NCI-H526 treated with DMSO at 0.1 percent for 48 hours (cell line): Measurements from ENCODE around the gene FOXN3.

Experiments used
- DNase-seq: peaks from one replicate; lab custom pipeline; 2025; lab: John Stamatoyannopoulos, UW

FOXN3 gene

GRCh38 chr14:89197623-89198022 is 219.4 kb downstream of the FOXN3 start:
- no peak for DNase-seq

GRCh38 chr14:89196545-89196944 is 220.5 kb downstream of the FOXN3 start:
- no peak for DNase-seq

- DNase-seq: no peak
Observed at GRCh38 chr14:89194376-89194775, 222.7 kb downstream of the FOXN3 start.

- peak; percentile 71 for DNase-seq
Observed at GRCh38 chr14:89190765-89191513, 226.1 kb downstream of the FOXN3 start.

- no peak for DNase-seq
Observed at GRCh38 chr14:89188492-89188891, 228.5 kb downstream of the FOXN3 start.

- no peak for DNase-seq
Observed at GRCh38 chr14:89187501-89187900, 229.5 kb downstream of the FOXN3 start.

GRCh38 chr14:89186856-89187376 is 230.1 kb downstream of the FOXN3 start:
- DNase-seq: no peak

- DNase-seq: no peak
Observed at GRCh38 chr14:89185919-89186855, 230.8 kb downstream of the FOXN3 start.

- no peak for DNase-seq
Observed at GRCh38 chr14:89184952-89185351, 232.1 kb downstream of the FOXN3 start.

- no peak for DNase-seq
Observed at GRCh38 chr14:89182326-89182725, 234.7 kb downstream of the FOXN3 start.

- DNase-seq: no peak
Observed at GRCh38 chr14:89180546-89180945, 236.5 kb downstream of the FOXN3 start.

GRCh38 chr14:89179891-89180404 is 237.1 kb downstream of the FOXN3 start:
- no peak for DNase-seq

GRCh38 chr14:89178800-89179535 is 238.1 kb downstream of the FOXN3 start:
- no peak for DNase-seq

- DNase-seq: no peak
Observed at GRCh38 chr14:89178376-89178775, 238.7 kb downstream of the FOXN3 start.

GRCh38 chr14:89175881-89176799 is 240.9 kb downstream of the FOXN3 start:
- DNase-seq: no peak

GRCh38 chr14:89171628-89172027 is 245.4 kb downstream of the FOXN3 start:
- no peak for DNase-seq

- DNase-seq: no peak
Observed at GRCh38 chr14:89171168-89171567, 245.9 kb downstream of the FOXN3 start.

GRCh38 chr14:89167705-89168104 is 249.3 kb downstream of the FOXN3 start:
- no peak for DNase-seq

GRCh38 chr14:89166633-89167032 is 250.4 kb downstream of the FOXN3 start:
- no peak for DNase-seq
